Colon (tissue), 2 donors: ENCODE results near the gene CYP4X1.
"Not testable (repeated sequence)": the region's sequence is repeated elsewhere in the genome, so short reads cannot be mapped to it uniquely, and the experiment has no call there.

ENCODE experiments used
- FAIRE-seq: peaks from 2 replicates; lab custom pipeline; 2012; peaks lifted over from hg19 to GRCh38; lab: Jason Lieb, UNC
- donor health status: control.
- donor health status: control.

Gene CYP4X1

GRCh38 chr1:47089356-47089755 lies 65.9 kb downstream of the CYP4X1 start:
- not testable (repeated sequence) for FAIRE-seq

GRCh38 chr1:47091476-47091875 lies 68.0 kb downstream of the CYP4X1 start:
- not testable (repeated sequence) for FAIRE-seq
